Mammary epithelial cell (primary cell): ENCODE data around the gene LTBR.

Source experiments
- EZH2 ChIP-seq: IDR thresholded peaks from 2 replicates; pipeline ENCODE4 v1.6.1; 2012; ENCODE audit warnings: low read length, inconsistent platforms, borderline replicate concordance
- TF ChIP-seq, protein P1 (sequence below), 2 donors: IDR thresholded peaks in 1 of 2; conservative IDR thresholded peaks in 1 of 2; 2 replicates each; pipeline ENCODE4 v1.5.1; 2011 to 2012; ENCODE audit warnings: inconsistent platforms in 2 of 2, low read length in 2 of 2, mild to moderate bottlenecking in 2 of 2, control low read depth in 1 of 2, low read depth in 1 of 2; ENCODE audit not compliant: insufficient read depth in 1 of 2; ENCODE audit errors: extremely low read depth in 1 of 2

DNA sequence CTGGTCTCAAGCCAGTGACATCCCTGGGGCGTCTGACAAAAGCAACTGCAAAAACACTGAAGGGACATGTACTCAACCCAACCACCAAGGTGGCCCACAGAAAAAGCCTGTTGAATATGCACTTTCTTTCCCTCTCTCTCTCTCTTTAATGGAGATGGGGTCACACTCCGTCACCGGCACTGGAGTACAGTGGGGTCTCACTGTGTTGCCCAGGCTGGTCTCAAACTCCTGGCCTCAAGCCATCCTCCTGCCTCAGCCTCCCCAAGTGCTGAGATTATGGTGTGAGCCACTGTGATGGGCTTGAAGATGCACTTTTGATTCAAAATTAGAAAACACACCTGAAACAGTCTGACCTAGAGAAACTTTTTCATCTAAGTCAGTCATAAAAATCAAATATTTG, 53.6 kb downstream of the LTBR start:
- TF ChIP-seq, protein P1, sequence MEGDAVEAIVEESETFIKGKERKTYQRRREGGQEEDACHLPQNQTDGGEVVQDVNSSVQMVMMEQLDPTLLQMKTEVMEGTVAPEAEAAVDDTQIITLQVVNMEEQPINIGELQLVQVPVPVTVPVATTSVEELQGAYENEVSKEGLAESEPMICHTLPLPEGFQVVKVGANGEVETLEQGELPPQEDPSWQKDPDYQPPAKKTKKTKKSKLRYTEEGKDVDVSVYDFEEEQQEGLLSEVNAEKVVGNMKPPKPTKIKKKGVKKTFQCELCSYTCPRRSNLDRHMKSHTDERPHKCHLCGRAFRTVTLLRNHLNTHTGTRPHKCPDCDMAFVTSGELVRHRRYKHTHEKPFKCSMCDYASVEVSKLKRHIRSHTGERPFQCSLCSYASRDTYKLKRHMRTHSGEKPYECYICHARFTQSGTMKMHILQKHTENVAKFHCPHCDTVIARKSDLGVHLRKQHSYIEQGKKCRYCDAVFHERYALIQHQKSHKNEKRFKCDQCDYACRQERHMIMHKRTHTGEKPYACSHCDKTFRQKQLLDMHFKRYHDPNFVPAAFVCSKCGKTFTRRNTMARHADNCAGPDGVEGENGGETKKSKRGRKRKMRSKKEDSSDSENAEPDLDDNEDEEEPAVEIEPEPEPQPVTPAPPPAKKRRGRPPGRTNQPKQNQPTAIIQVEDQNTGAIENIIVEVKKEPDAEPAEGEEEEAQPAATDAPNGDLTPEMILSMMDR (conservative IDR thresholded peaks at IDR 0.05 in 1 of 2, IDR thresholded peaks at IDR 0.05 in 1 of 2; ENCODE audit: extremely low read depth in 1 of 2, insufficient read depth in 1 of 2, low read depth in 1 of 2, low read length in 2 of 2), result no peak
- no peak for TF ChIP-seq EZH2
